HPDE6-E6E7 (cell line): ENCODE results near the gene AARS2.
"Not testable (repeated sequence)": the region's sequence is repeated elsewhere in the genome, so short reads cannot be mapped to it uniquely, and the experiment has no call there.

Experiments used
- DNase-seq: peaks from one replicate; pipeline ENCODE4 v3.0.0; 2011; ENCODE audit warnings: missing footprints; ENCODE audit errors: extremely low spot score

AARS2 gene

GRCh38 chr6:44312901-44313788 is at the start of gene AARS2:
AARS2 (minus strand) TSS chr6:44313347; CDS start chr6:44313323, 24 bp downstream.
- DNase-seq, result peak; percentile 69

- no peak for DNase-seq
Observed at GRCh38 chr6:44361947-44362346, 48.8 kb upstream of the AARS2 start.

GRCh38 chr6:44359973-44360372 is 46.8 kb upstream of the AARS2 start:
- no peak for DNase-seq

- no peak for DNase-seq
Observed at GRCh38 chr6:44356487-44356886, 43.3 kb upstream of the AARS2 start.

DNA sequence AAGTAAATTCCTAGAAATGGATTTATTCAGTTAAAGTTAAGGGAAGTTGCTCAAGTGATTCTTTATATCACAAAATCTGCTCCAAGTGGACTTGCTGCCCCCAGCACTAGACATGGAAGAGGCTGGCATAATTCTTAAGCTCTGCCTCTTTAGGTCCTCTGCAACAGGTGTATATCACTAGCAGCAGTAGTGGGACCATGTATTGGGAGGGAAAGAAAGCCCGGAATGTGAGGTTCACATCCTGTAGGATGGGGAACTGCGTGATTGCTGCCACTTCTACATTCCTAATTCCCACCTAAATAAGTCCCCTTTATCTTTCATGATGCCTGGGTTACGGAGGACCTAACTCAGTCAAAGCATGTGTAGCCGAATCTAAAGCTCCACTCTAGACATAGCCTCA is 42.5 kb upstream of the AARS2 start:
- no peak for DNase-seq

- DNase-seq, result no peak
Observed at GRCh38 chr6:44353336-44353735, 40.2 kb upstream of the AARS2 start.

GRCh38 chr6:44352259-44352658 is 39.1 kb upstream of the AARS2 start:
- DNase-seq, result no peak

- not testable (repeated sequence) for DNase-seq
Observed at GRCh38 chr6:44350650-44350994, 37.5 kb upstream of the AARS2 start.

DNA sequence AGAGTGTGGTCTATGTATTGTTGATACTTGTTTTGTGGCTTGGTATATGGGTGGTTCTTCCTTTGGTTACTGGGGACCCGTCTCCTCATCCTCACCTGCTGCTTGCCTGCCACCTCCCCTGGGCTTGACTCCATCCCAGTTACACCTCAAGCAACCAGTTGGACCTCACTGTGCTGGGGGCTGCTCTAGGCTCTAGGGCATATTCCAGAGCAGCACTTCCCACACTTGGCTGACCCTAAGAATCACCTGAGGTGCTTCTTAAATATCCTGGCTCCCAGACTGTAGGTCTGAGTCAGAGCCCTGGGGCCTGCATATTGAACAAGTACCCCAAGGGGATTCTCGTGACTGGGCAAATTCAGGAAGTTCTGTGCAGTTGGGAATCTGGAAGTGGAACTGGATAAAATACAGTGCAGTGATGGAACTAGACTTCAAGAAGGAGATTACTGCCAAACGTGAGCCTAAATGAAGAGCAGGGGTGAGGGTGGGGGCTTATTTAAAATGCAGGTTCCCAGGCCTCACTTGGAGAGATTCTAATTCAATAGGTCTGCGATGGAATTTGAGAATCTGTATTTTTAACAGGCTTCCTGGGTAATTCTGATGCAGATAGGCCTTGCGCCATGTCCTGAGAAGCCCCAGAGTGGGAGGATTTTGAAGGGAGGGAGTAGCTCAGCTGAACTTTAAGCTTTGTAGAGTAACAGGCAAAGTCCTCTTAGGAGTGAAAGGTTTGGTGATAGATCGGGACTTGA is 36.9 kb upstream of the AARS2 start:
- no peak for DNase-seq

GRCh38 chr6:44346818-44347217 is 33.7 kb upstream of the AARS2 start:
- DNase-seq, result not testable (repeated sequence)

DNA sequence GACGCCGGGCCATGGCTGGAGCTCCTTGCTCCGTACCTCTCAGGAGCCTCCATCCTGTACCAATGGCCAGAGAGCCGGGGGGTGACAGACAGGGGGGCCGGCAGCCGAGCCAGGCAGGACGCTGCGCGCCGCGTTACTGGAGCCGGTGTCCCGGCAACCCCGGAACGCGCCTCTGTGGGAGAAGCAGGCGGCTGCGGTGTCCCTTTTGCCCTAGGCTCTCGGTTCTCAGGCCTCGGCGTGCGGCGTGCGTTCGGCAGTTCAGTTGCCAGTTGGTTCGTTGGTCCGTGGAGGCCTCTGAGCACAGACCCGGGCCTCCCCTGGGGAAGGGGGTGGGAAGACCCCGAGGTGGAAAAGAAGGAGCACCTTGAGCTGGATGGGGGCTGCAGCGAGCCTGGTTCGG is 29.3 kb upstream of the AARS2 start, which contains the start of gene SPATS1:
SPATS1 (plus strand) TSS at position 162 of the 400 bp plus-strand sequence. CDS start 446 bp downstream, outside the sequence.
- DNase-seq, result no peak

- DNase-seq, result no peak
Observed at GRCh38 chr6:44342052-44342451, 28.9 kb upstream of the AARS2 start.

DNA sequence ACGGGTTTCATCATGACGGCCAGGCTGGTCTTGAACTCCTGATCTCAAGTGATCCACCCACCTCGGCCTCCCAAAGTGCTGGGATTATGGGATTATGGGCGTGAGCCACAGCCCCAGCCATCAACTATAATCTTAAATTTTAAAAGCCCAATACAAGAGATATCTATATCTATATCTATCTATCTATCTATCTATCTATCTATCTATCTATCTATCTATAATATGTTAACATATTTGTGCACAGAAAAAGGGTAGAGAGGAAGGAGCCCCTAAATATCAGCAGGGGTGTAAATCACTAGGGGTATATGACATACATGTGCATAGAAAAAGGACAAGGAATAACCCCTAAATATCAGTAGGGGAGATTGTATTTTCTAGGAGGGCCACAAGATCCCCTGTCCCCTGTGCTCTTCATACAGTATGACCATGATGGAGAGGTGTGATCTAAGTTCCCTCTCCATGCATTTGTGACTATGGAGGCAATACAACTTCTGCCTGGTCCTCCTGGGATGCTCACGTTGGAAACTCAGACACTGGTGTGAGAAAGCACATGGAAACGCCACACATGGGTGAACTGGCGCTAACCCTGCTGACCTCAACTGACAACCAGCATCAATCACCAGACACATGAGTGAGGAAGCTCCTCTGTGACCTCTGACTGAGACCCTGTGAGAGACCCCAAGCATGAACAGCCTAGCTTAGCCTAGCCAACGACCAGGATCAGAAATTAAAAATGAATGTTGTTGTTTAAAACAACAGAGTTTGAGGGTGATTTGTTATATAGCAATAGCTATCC is 28.1 kb upstream of the AARS2 start:
- no peak for DNase-seq

DNA sequence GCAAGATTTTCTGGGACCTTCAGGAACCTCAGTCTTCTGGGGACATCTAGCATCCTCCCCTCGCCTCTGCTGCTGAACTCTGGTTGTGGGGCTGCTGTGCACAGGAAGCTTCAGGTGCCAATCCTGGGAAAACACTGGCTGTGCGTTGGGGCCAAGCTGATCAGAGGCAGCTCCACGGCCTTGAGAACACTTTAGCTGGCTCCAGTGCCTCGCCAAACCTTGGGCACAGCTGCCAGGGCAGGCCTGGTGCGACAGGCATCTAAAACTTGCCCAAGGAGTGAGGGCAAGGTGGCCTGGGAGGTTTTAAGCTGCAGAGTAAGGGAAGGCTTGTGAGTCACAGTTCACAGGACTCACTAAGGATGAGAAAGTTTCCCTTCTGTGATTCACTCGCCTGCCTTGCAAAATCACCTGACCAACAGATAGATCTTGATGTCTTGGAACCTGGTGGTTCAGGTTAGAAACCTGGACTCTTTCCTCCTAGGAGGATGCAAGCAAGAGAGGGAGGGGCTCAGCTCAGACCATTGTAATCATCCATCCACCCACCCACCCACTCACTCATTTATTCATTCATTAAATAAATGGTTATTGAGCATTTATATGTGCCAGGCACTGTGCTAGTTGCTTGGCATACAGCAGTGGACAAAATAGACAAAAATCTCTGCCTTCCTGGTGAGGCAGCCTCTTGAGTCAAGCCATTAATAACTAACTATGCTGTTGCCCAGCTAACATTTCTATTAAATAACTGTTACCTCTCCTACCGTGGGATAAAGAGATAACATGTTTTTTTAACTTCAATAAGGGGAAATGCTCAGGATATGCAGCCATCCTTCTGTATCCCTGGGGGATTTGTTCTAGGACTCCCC is 26.8 kb upstream of the AARS2 start:
- DNase-seq, result peak; percentile 73

- no peak for DNase-seq
Observed at GRCh38 chr6:44339301-44339700, 26.2 kb upstream of the AARS2 start.

DNA sequence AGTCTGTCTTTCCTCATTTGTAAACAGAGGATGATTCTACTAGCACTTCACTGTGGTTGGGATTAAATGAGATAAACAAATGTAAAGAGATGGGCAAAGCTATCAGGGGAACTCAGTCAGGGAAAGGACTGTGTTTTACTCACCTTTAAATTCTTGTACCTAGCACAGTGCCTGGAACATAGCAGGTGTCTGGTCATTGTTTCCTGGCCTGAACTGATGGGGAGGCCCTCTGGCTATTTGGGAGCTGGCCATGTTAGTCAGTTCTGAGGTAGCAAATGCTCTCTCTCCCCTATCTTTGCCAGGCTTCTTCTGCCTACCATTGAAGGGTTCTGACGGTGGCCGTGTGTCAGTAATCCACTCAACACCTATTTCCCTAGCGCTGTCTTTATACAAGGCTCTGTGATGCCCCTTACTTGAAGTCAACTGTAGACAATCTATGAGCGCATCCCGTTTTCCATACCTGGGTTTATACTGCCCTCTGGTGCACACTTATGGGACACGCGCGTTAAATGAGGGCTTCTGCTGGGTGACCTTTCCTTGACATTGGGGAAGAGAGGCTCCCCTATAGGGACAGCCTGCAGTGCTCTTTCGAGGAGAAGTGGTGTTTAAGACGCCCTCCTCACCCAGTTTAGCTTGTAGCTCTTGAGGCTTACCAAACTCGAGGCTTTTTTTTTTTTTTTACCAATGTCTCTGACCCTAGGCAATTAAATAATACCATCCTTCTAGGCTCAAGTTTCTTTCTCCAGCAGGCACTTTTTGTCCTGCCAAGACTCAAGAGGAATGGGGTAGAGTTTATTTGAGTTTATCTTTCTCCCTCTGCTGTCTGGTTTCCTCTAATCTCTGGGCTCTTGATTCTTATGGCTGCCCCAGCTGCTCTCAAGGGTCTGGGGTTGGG is 25.3 kb upstream of the AARS2 start:
- peak; percentile 51 for DNase-seq

DNA sequence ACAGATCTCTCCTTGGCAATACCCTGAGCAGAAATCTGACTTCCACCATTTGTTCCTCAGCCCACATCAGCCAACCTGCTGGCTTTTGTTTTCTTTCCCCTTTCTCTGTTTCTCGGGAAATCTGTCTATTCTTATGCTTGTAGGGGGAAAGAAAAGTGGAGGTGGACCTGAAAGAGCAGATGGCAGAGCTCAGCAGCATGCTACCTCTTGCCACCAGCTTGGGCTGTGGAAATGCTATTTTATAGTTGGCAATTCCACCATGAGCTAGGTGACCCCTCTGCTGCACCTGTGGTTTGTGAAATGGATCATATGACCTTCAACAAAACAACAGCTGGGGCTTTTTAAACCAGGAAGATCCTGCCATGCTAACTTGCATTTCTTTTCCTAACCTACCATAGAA is 22.5 kb upstream of the AARS2 start:
- no peak for DNase-seq

DNA sequence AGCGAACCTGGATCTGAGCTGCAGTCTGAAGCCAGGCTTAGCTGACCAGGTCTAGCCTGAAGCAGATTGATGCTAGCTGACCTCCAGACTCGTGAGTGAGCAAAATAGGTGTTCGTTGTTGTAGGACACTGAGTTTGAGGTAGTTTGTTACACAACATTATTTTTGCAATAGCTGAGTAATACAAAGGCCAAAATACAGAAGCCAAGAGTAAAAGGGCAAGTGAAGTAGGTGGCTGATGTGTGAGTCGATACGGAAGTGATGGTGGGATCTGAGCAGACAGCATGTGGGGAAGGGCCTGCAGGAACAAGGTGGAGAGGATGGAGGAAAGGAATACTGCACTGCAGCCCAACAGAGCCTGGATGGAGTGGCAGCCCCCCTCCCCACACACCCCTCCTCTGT is 20.8 kb upstream of the AARS2 start:
- no peak for DNase-seq

- DNase-seq, result no peak
Observed at GRCh38 chr6:44333273-44333919, 20.2 kb upstream of the AARS2 start.

GRCh38 chr6:44332585-44332984 is 19.4 kb upstream of the AARS2 start:
- no peak for DNase-seq
